ENCODE data around the gene TNFSF4.

GRCh38 chr1:173176246-173176645 lies 30.9 kb downstream of the TNFSF4 start:
- TF ChIP-seq EZH2 (IDR thresholded peaks at IDR 0.05; ENCODE audit: insufficient read depth, poor library complexity, severe bottlenecking) = no peak
- TF ChIP-seq EZH2phosphoT487 (IDR thresholded peaks at IDR 0.05; ENCODE audit: insufficient read depth, low read depth) = no peak
